Measurements from ENCODE around the gene LGR5. TPM values are rescaled to one million over a fixed set of nuclear protein-coding genes. Genes with fewer than 3 reads are reported as not detected.
"Not testable (repeated sequence)": the region's sequence is repeated elsewhere in the genome, so short reads cannot be mapped to it uniquely, and the experiment has no call there.

Gene LGR5
- total RNA-seq, 1 experiment from 2014 or later, result 0.17 TPM

DNA sequence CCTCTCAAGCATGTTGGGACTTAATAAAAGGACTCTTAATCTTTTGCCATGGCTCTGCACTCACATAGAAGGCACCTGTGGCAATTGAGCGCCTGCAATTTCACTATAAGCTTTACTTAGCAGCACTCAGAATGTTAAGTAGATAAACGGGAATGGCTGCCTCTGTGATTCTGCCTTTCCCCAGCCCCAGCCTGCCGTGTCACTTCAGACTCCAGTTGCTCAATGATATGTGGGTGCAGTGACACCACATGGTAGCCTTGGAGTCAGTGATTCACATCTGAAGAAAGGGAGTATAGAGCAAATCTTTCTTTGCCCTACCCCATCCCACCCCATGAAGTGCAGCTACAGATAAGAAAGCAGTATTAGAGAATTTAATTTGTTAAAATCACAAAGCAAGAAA is 127.9 kb downstream of the LGR5 start:
- ATAC-seq, result peak; percentile 67; the same call in 1 of the 2 replicates
- Mint-ChIP-seq H3K27ac (no peak overlapping the region), H3K36me3 (no peaks in the 10 kb centered on the region)

DNA sequence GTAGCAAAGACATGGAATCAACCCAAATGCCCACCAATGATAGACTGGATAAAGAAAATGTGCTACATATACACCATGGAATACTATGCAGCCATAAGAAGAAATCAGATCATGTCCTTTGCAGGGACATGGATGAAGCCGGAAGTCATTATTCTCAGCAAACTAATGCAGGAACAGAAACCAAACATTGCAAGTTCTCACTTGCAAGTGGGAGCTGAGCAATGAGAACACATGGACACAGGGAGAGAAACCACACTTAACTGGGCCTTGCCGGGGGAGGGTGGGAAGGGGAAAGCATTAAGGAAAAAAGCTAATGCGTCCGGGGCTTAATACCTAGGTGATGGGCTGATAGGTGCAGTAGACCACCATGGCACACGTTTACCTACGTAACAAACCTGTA is 130.3 kb downstream of the LGR5 start:
- ATAC-seq, POLR2A ChIA-PET: not testable (repeated sequence)

More for the DNA sequence above, 127.9 kb downstream of the LGR5 start:
- CTCF ChIA-PET, result no interaction called here
- H3K4me3 Mint-ChIP-seq, result no peak overlapping the region
- peaks cover 10% of the 10 kb centered on the region for H3K4me1 Mint-ChIP-seq
- no peaks in the 10 kb centered on the region for H3K9me3 Mint-ChIP-seq
- no peaks in the 10 kb centered on the region; the same call in 1 of the 2 replicates for H3K27me3 Mint-ChIP-seq (ENCODE audit: low read depth)
- no peak for DNase-seq (ENCODE audit: low spot score)
- TF ChIP-seq, protein P1, sequence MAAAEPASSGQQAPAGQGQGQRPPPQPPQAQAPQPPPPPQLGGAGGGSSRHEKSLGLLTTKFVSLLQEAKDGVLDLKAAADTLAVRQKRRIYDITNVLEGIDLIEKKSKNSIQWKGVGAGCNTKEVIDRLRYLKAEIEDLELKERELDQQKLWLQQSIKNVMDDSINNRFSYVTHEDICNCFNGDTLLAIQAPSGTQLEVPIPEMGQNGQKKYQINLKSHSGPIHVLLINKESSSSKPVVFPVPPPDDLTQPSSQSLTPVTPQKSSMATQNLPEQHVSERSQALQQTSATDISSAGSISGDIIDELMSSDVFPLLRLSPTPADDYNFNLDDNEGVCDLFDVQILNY (CRISPR knock-in tag; IDR thresholded peaks at IDR 0.05), result no peak
- TF ChIP-seq, protein P2, sequence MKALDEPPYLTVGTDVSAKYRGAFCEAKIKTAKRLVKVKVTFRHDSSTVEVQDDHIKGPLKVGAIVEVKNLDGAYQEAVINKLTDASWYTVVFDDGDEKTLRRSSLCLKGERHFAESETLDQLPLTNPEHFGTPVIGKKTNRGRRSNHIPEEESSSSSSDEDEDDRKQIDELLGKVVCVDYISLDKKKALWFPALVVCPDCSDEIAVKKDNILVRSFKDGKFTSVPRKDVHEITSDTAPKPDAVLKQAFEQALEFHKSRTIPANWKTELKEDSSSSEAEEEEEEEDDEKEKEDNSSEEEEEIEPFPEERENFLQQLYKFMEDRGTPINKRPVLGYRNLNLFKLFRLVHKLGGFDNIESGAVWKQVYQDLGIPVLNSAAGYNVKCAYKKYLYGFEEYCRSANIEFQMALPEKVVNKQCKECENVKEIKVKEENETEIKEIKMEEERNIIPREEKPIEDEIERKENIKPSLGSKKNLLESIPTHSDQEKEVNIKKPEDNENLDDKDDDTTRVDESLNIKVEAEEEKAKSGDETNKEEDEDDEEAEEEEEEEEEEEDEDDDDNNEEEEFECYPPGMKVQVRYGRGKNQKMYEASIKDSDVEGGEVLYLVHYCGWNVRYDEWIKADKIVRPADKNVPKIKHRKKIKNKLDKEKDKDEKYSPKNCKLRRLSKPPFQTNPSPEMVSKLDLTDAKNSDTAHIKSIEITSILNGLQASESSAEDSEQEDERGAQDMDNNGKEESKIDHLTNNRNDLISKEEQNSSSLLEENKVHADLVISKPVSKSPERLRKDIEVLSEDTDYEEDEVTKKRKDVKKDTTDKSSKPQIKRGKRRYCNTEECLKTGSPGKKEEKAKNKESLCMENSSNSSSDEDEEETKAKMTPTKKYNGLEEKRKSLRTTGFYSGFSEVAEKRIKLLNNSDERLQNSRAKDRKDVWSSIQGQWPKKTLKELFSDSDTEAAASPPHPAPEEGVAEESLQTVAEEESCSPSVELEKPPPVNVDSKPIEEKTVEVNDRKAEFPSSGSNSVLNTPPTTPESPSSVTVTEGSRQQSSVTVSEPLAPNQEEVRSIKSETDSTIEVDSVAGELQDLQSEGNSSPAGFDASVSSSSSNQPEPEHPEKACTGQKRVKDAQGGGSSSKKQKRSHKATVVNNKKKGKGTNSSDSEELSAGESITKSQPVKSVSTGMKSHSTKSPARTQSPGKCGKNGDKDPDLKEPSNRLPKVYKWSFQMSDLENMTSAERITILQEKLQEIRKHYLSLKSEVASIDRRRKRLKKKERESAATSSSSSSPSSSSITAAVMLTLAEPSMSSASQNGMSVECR (CRISPR knock-in tag; IDR thresholded peaks at IDR 0.05; ENCODE audit: borderline replicate concordance), result no peak
- TF ChIP-seq ZNF423 (CRISPR knock-in tag; IDR thresholded peaks at IDR 0.05), result no peak
- no peak for TF ChIP-seq NR1H2 (CRISPR knock-in tag; IDR thresholded peaks at IDR 0.05)
- TF ChIP-seq, protein P3, sequence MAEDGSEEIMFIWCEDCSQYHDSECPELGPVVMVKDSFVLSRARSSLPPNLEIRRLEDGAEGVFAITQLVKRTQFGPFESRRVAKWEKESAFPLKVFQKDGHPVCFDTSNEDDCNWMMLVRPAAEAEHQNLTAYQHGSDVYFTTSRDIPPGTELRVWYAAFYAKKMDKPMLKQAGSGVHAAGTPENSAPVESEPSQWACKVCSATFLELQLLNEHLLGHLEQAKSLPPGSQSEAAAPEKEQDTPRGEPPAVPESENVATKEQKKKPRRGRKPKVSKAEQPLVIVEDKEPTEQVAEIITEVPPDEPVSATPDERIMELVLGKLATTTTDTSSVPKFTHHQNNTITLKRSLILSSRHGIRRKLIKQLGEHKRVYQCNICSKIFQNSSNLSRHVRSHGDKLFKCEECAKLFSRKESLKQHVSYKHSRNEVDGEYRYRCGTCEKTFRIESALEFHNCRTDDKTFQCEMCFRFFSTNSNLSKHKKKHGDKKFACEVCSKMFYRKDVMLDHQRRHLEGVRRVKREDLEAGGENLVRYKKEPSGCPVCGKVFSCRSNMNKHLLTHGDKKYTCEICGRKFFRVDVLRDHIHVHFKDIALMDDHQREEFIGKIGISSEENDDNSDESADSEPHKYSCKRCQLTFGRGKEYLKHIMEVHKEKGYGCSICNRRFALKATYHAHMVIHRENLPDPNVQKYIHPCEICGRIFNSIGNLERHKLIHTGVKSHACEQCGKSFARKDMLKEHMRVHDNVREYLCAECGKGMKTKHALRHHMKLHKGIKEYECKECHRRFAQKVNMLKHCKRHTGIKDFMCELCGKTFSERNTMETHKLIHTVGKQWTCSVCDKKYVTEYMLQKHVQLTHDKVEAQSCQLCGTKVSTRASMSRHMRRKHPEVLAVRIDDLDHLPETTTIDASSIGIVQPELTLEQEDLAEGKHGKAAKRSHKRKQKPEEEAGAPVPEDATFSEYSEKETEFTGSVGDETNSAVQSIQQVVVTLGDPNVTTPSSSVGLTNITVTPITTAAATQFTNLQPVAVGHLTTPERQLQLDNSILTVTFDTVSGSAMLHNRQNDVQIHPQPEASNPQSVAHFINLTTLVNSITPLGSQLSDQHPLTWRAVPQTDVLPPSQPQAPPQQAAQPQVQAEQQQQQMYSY (CRISPR knock-in tag; IDR thresholded peaks at IDR 0.05), result no peak
- no peak for TF ChIP-seq ZNF263 (CRISPR knock-in tag; IDR thresholded peaks at IDR 0.05; ENCODE audit: low read depth)
- TF ChIP-seq CREB1 (CRISPR knock-in tag; IDR thresholded peaks at IDR 0.05), result no peak
- POLR2A ChIA-PET, result no interaction called here

DNA sequence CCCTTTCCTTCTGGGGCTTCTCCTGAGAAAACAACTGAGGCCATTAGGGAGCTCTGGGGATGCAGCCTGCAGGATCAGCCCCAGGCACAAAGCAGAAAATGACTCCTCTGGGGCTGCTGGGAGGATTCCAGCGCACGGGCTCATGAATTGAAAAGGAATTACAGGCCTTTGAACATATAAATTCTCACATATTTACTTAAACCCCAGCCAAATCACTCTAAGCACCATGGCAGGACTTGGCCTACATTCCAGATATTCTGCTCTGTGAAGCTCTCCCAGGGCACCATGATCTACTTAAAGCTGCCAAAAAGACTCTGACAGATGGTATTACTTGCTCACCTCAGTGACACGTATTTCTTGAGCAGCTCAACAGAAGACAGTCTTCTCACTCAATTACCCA is 136.9 kb downstream of the LGR5 start:
- ChIA-PET POLR2A (no interaction called here), CTCF (no interaction called here)
- no peak overlapping the region for H3K27ac Mint-ChIP-seq
- no peaks in the 10 kb centered on the region for H3K36me3 Mint-ChIP-seq
- ATAC-seq (no peak), DNase-seq (ENCODE audit: low spot score) (no peak)
- H3K9me3 Mint-ChIP-seq, result no peaks in the 10 kb centered on the region
- H3K27me3 Mint-ChIP-seq (ENCODE audit: low read depth), result no peaks in the 10 kb centered on the region
- H3K4me3 Mint-ChIP-seq, result no peak overlapping the region
- H3K4me1 Mint-ChIP-seq, result no peaks in the 10 kb centered on the region
- TF ChIP-seq TEAD1 (CRISPR knock-in tag; IDR thresholded peaks at IDR 0.05), result no peak
- TF ChIP-seq, protein P4, sequence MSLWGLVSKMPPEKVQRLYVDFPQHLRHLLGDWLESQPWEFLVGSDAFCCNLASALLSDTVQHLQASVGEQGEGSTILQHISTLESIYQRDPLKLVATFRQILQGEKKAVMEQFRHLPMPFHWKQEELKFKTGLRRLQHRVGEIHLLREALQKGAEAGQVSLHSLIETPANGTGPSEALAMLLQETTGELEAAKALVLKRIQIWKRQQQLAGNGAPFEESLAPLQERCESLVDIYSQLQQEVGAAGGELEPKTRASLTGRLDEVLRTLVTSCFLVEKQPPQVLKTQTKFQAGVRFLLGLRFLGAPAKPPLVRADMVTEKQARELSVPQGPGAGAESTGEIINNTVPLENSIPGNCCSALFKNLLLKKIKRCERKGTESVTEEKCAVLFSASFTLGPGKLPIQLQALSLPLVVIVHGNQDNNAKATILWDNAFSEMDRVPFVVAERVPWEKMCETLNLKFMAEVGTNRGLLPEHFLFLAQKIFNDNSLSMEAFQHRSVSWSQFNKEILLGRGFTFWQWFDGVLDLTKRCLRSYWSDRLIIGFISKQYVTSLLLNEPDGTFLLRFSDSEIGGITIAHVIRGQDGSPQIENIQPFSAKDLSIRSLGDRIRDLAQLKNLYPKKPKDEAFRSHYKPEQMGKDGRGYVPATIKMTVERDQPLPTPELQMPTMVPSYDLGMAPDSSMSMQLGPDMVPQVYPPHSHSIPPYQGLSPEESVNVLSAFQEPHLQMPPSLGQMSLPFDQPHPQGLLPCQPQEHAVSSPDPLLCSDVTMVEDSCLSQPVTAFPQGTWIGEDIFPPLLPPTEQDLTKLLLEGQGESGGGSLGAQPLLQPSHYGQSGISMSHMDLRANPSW (CRISPR knock-in tag; conservative IDR thresholded peaks at IDR 0.05; ENCODE audit: low read depth), result no peak
- no peak for TF ChIP-seq NFYB (CRISPR knock-in tag; conservative IDR thresholded peaks at IDR 0.05; ENCODE audit: low read depth)
- TF ChIP-seq, protein P5, sequence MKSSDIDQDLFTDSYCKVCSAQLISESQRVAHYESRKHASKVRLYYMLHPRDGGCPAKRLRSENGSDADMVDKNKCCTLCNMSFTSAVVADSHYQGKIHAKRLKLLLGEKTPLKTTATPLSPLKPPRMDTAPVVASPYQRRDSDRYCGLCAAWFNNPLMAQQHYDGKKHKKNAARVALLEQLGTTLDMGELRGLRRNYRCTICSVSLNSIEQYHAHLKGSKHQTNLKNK (CRISPR knock-in tag; IDR thresholded peaks at IDR 0.05), result no peak
- TF ChIP-seq ESRRA (CRISPR knock-in tag; IDR thresholded peaks at IDR 0.05; ENCODE audit: borderline replicate concordance), result no peak
- TF ChIP-seq ZNF317 (CRISPR knock-in tag; IDR thresholded peaks at IDR 0.05; ENCODE audit: borderline replicate concordance, low read depth), result no peak
- TF ChIP-seq, protein P6, sequence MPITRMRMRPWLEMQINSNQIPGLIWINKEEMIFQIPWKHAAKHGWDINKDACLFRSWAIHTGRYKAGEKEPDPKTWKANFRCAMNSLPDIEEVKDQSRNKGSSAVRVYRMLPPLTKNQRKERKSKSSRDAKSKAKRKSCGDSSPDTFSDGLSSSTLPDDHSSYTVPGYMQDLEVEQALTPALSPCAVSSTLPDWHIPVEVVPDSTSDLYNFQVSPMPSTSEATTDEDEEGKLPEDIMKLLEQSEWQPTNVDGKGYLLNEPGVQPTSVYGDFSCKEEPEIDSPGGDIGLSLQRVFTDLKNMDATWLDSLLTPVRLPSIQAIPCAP (CRISPR knock-in tag; IDR thresholded peaks at IDR 0.05), result no peak
- TF ChIP-seq, protein P7, sequence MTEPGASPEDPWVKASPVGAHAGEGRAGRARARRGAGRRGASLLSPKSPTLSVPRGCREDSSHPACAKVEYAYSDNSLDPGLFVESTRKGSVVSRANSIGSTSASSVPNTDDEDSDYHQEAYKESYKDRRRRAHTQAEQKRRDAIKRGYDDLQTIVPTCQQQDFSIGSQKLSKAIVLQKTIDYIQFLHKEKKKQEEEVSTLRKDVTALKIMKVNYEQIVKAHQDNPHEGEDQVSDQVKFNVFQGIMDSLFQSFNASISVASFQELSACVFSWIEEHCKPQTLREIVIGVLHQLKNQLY (CRISPR knock-in tag; IDR thresholded peaks at IDR 0.05), result no peak
- TF ChIP-seq, protein P8, sequence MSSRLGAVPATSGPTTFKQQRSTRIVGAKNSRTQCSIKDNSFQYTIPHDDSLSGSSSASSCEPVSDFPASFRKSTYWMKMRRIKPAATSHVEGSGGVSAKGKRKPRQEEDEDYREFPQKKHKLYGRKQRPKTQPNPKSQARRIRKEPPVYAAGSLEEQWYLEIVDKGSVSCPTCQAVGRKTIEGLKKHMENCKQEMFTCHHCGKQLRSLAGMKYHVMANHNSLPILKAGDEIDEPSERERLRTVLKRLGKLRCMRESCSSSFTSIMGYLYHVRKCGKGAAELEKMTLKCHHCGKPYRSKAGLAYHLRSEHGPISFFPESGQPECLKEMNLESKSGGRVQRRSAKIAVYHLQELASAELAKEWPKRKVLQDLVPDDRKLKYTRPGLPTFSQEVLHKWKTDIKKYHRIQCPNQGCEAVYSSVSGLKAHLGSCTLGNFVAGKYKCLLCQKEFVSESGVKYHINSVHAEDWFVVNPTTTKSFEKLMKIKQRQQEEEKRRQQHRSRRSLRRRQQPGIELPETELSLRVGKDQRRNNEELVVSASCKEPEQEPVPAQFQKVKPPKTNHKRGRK (CRISPR knock-in tag; IDR thresholded peaks at IDR 0.05; ENCODE audit: borderline replicate concordance), result no peak

More for the DNA sequence above, 130.3 kb downstream of the LGR5 start:
- H3K27me3 Mint-ChIP-seq (ENCODE audit: low read depth); H3K27ac Mint-ChIP-seq; H3K4me1 Mint-ChIP-seq; H3K36me3 Mint-ChIP-seq; DNase-seq (ENCODE audit: low spot score); H3K4me3 Mint-ChIP-seq; H3K9me3 Mint-ChIP-seq: not testable (repeated sequence)
- CTCF ChIA-PET, result interaction anchor here (1.4 to 1.5 kb wide), 3 partner anchors 67 to 177 kb away, joined by 3 to 4 read pairs (median 4); no protein-coding TSS in a partner anchor

Measured in WTC11 (cell line).